CD4-positive, CD25-positive, alpha-beta regulatory T cell (primary cell): Measurements from ENCODE around the gene RAB9A. TPM values are rescaled to one million over a fixed set of nuclear protein-coding genes. Genes with fewer than 3 reads are reported as not detected.
"Not testable (repeated sequence)": the region's sequence is repeated elsewhere in the genome, so short reads cannot be mapped to it uniquely, and the experiment has no call there.

Source experiments
- ATAC-seq, 2 donors: fragments of 150-1000 bp; cut with Tn5 transposase; one replicate each; pipeline ENCODE4 v1.10.0; 2021; ENCODE audit warnings: low read depth in 2 of 2, moderate number of reproducible peaks in 2 of 2, moderate library complexity in 1 of 2
- DNase-seq, 3 donors: peaks; one replicate each; pipeline versions ENCODE4 v3.0.0 to v3.0.0-alpha.2; 2012 to 2022; ENCODE audit warnings: mixed read lengths in 1 of 3
- H3K27ac ChIP-seq: one replicate; pipeline ENCODE4 v1.7.0; 2013; ENCODE audit warnings: mild to moderate bottlenecking, low read length; ENCODE audit not compliant: insufficient read depth, poor library complexity, severe bottlenecking
- H3K27me3 ChIP-seq: one replicate; pipeline ENCODE4 v1.7.0; 2013; ENCODE audit warnings: low read length; ENCODE audit not compliant: control insufficient read depth, insufficient read depth
- H3K36me3 ChIP-seq: one replicate; pipeline ENCODE4 v1.7.0; 2013; ENCODE audit warnings: mild to moderate bottlenecking, low read length, moderate library complexity; ENCODE audit not compliant: control insufficient read depth, insufficient read depth
- H3K4me1 ChIP-seq: 2 replicates; pipeline ENCODE4 v1.7.0; 2013; ENCODE audit warnings: mild to moderate bottlenecking, low read length; ENCODE audit not compliant: insufficient read depth, control insufficient read depth, poor library complexity, severe bottlenecking
- H3K4me3 ChIP-seq: one replicate; pipeline ENCODE4 v1.7.0; 2013; ENCODE audit warnings: low read depth, mild to moderate bottlenecking, low read length, moderate library complexity
- H3K9me3 ChIP-seq, 2 experiments: 1 replicate in 1 of 2; 2 replicates in 1 of 2; pipeline ENCODE4 v1.7.0; 2013; ENCODE audit warnings: low read length in 2 of 2, mild to moderate bottlenecking in 1 of 2, moderate library complexity in 1 of 2; ENCODE audit not compliant: control insufficient read depth in 2 of 2
- H3K27ac Mint-ChIP-seq, 3 donors: one replicate each; pipeline ENCODE4 v1.8.0; 2020 to 2022; ENCODE audit warnings: mild to moderate bottlenecking in 3 of 3, mixed read lengths in 3 of 3, moderate library complexity in 2 of 3
- H3K27me3 Mint-ChIP-seq: one replicate; pipeline ENCODE4 v1.8.0; 2022; ENCODE audit warnings: mild to moderate bottlenecking, mixed read lengths
- H3K36me3 Mint-ChIP-seq: one replicate; pipeline ENCODE4 v1.8.0; 2020; ENCODE audit warnings: mixed read lengths
- H3K4me1 Mint-ChIP-seq, 4 donors: one replicate each; pipeline ENCODE4 v1.8.0; 2020 to 2022; ENCODE audit warnings: mixed read lengths in 4 of 4, mild to moderate bottlenecking in 1 of 4
- H3K4me3 Mint-ChIP-seq, 4 donors: one replicate each; pipeline ENCODE4 v1.8.0; 2020 to 2022; ENCODE audit warnings: mild to moderate bottlenecking in 4 of 4, mixed read lengths in 4 of 4, moderate library complexity in 3 of 4
- H3K9me3 Mint-ChIP-seq, 7 donors: one replicate each; pipeline ENCODE4 v1.8.0; 2020 to 2022; ENCODE audit warnings: mixed read lengths in 7 of 7, mild to moderate bottlenecking in 3 of 7, moderate library complexity in 2 of 7
- polyA plus RNA-seq, 4 donors: library from polyadenylated mRNA; unstranded; fragments of 300-500 nt; fragmentation: Illumina TruSeq; gene quantifications; one replicate each; pipeline ENCODE4 v1.2.3, GENCODE V29; 2021
- total RNA-seq: library from RNA; stranded (reverse); gene quantifications from one replicate; pipeline ENCODE4 v1.2.3, GENCODE V29; 2022

The RAB9A gene
- total and polyA plus RNA-seq, 5 donors from 2014 or later, result 22.8 to 33.4 (median 25.0) TPM

- H3K27me3 Mint-ChIP-seq, result no peaks in the 10 kb centered on the region
- Histone ChIP-seq H3K36me3 (peaks cover 11% of the 10 kb centered on the region), H3K9me3 (no peaks in the 10 kb centered on the region), H3K27me3 (no peaks in the 10 kb centered on the region), H3K27ac (peak overlapping the region; percentile 14), H3K4me3 (no peak overlapping the region), H3K4me1 (peaks cover 12% of the 10 kb centered on the region)
- ATAC-seq (peak in 1 of 2 donors; percentile 52), DNase-seq (peak in 2 of 3 donors; percentile 9 to 61)
- peak overlapping the region in 2 of 4 donors; percentile 8 to 69 for H3K4me3 Mint-ChIP-seq
- H3K9me3 Mint-ChIP-seq, result peaks cover 0 to 4% (median 0%) of the 10 kb centered on the region in 7 donors
- peak overlapping the region; percentile 41 to 76 (median 48) for H3K27ac Mint-ChIP-seq
- H3K36me3 Mint-ChIP-seq, result peaks cover 25% of the 10 kb centered on the region
- H3K4me1 Mint-ChIP-seq, result peaks cover 4 to 56% (median 29%) of the 10 kb centered on the region in 4 donors
These were observed 30.4 kb downstream of the RAB9A start for GRCh38 chrX:13719192-13719856.

- no peak overlapping the region for H3K4me3 ChIP-seq
- H3K9me3 ChIP-seq, result no peaks in the 10 kb centered on the region
- Mint-ChIP-seq H3K36me3 (peaks cover 27% of the 10 kb centered on the region), H3K4me1 (peaks cover 13 to 74% (median 40%) of the 10 kb centered on the region in 4 donors), H3K27me3 (no peaks in the 10 kb centered on the region), H3K9me3 (peaks cover 0 to 4% (median 0%) of the 10 kb centered on the region in 7 donors), H3K27ac (peak overlapping the region in 1 of 3 donors; percentile 21), H3K4me3 (no peak overlapping the region)
- H3K27ac ChIP-seq, result no peak overlapping the region
- peaks cover 18% of the 10 kb centered on the region for H3K4me1 ChIP-seq
- ATAC-seq, result no peak
- no peak for DNase-seq
- peaks cover 7% of the 10 kb centered on the region for H3K36me3 ChIP-seq
- H3K27me3 ChIP-seq, result no peaks in the 10 kb centered on the region
These were observed 32.4 kb downstream of the RAB9A start for GRCh38 chrX:13721371-13721770.

GRCh38 chrX:13721819-13722519, 33.0 kb downstream of the RAB9A start:
- Mint-ChIP-seq H3K4me1 (peaks cover 11 to 76% (median 43%) of the 10 kb centered on the region in 4 donors), H3K9me3 (peaks cover 0 to 4% (median 2%) of the 10 kb centered on the region in 7 donors), H3K27ac (peak overlapping the region in 1 of 3 donors; percentile 32), H3K27me3 (no peaks in the 10 kb centered on the region), H3K36me3 (peaks cover 30% of the 10 kb centered on the region), H3K4me3 (peak overlapping the region in 1 of 4 donors; percentile 38)
- Histone ChIP-seq H3K27me3 (no peaks in the 10 kb centered on the region), H3K9me3 (no peaks in the 10 kb centered on the region), H3K36me3 (peaks cover 7% of the 10 kb centered on the region), H3K27ac (no peak overlapping the region), H3K4me3 (no peak overlapping the region), H3K4me1 (peaks cover 18% of the 10 kb centered on the region)
- ATAC-seq (no peak), DNase-seq (no peak)

GRCh38 chrX:13724878-13725277, 36.0 kb downstream of the RAB9A start:
- peak in 1 of 2 donors; percentile 37 for ATAC-seq
- not testable (repeated sequence) for H3K27me3 Mint-ChIP-seq, H3K36me3 ChIP-seq, H3K4me3 ChIP-seq, H3K9me3 ChIP-seq, H3K27me3 ChIP-seq, H3K9me3 Mint-ChIP-seq
- Mint-ChIP-seq H3K27ac (peak overlapping the region; percentile 47 to 88 (median 55)), H3K4me3 (peak overlapping the region; percentile 62 to 88 (median 72)), H3K36me3 (peaks cover 43% of the 10 kb centered on the region), H3K4me1 (peaks cover 16 to 72% (median 38%) of the 10 kb centered on the region in 4 donors)
- Histone ChIP-seq H3K27ac (peak overlapping the region; percentile 14), H3K4me1 (peaks cover 14% of the 10 kb centered on the region)
- peak; percentile 22 to 81 (median 68) for DNase-seq

- not testable (repeated sequence) for H3K4me3 ChIP-seq, H3K27ac ChIP-seq, DNase-seq, H3K27me3 ChIP-seq, ATAC-seq, H3K27me3 Mint-ChIP-seq, H3K9me3 ChIP-seq, H3K36me3 ChIP-seq, H3K9me3 Mint-ChIP-seq
- peaks cover 14% of the 10 kb centered on the region for H3K4me1 ChIP-seq
- H3K36me3 Mint-ChIP-seq, result peaks cover 56% of the 10 kb centered on the region
- H3K27ac Mint-ChIP-seq, result peak overlapping the region; percentile 47 to 95 (median 84)
- H3K4me1 Mint-ChIP-seq, result peaks cover 21 to 82% (median 42%) of the 10 kb centered on the region in 4 donors
- peak overlapping the region in 2 of 4 donors; percentile 38 to 66 for H3K4me3 Mint-ChIP-seq
These were observed 37.7 kb downstream of the RAB9A start for GRCh38 chrX:13726583-13726982.

- H3K27ac Mint-ChIP-seq, H3K27me3 Mint-ChIP-seq, H3K9me3 Mint-ChIP-seq, H3K27ac ChIP-seq, DNase-seq, H3K36me3 ChIP-seq, H3K9me3 ChIP-seq, H3K27me3 ChIP-seq, H3K4me3 ChIP-seq, ATAC-seq: not testable (repeated sequence)
- peak overlapping the region in 1 of 4 donors; percentile 91 for H3K4me3 Mint-ChIP-seq
- peaks cover 18% of the 10 kb centered on the region for H3K4me1 ChIP-seq
- H3K36me3 Mint-ChIP-seq, result peaks cover 52% of the 10 kb centered on the region
- H3K4me1 Mint-ChIP-seq, result peaks cover 37 to 85% (median 54%) of the 10 kb centered on the region in 4 donors
These were observed 41.6 kb downstream of the RAB9A start for GRCh38 chrX:13730523-13730922.

GRCh38 chrX:13732246-13733067, 43.5 kb downstream of the RAB9A start:
- Mint-ChIP-seq H3K9me3 (peaks cover 0 to 5% (median 0%) of the 10 kb centered on the region in 7 donors), H3K27me3 (no peaks in the 10 kb centered on the region), H3K27ac (peak overlapping the region in 2 of 3 donors; percentile 73 to 88), H3K4me1 (peaks cover 39 to 81% (median 42%) of the 10 kb centered on the region in 4 donors), H3K36me3 (peaks cover 38% of the 10 kb centered on the region), H3K4me3 (peak overlapping the region; percentile 65 to 99 (median 94))
- Histone ChIP-seq H3K9me3 (no peaks in the 10 kb centered on the region), H3K27me3 (no peaks in the 10 kb centered on the region), H3K36me3 (peaks cover 8% of the 10 kb centered on the region), H3K4me3 (peak overlapping the region; percentile 89), H3K4me1 (peaks cover 24% of the 10 kb centered on the region), H3K27ac (peak overlapping the region; percentile 98)
- DNase-seq, result no peak
- no peak for ATAC-seq
